ENCODE data around the gene SST.

SST gene

DNA sequence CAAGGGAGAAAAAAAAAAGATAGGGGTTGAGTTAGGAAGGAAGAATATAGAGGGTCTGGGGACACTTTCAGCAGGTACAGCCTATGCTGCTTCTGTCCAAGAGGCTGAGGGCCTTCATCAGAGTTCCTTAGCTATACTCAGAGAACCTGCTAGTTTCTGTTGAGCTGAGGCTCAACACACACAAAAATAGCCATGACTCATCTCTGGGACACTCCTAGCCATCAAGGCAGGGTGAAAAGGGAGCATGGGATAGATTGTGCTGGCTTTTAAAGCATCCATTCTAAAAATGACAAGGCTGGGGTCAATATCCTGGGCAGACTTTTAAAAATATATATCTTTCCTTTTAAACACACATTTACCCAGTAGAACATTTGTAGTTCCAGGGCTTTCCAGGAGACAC lies 35.0 kb upstream of the SST start:
- H3K9me3 ChIP-seq (ENCODE audit: control insufficient read depth in 5 of 5, low read length in 5 of 5) = no peaks in the 10 kb centered on the region
- no peaks in the 10 kb centered on the region for H3K27me3 ChIP-seq (ENCODE audit: control insufficient read depth in 5 of 5, insufficient read depth in 4 of 5, low read length in 5 of 5)
- H3K27ac ChIP-seq (ENCODE audit: low read depth, low read length) = no peak overlapping the region
- no peak overlapping the region for H3K9ac ChIP-seq (ENCODE audit: low read length in 5 of 5)
- H3K4me1 ChIP-seq (ENCODE audit: control insufficient read depth in 5 of 5, insufficient read depth in 5 of 5, low read length in 5 of 5) = peaks cover 0 to 3% (median 0%) of the 10 kb centered on the region in 5 donors
- H3K4me3 ChIP-seq (ENCODE audit: low read depth in 1 of 5, low read length in 5 of 5) = no peak overlapping the region
- H3K36me3 ChIP-seq (ENCODE audit: control insufficient read depth in 5 of 5, insufficient read depth in 5 of 5, low read length in 5 of 5) = no peaks in the 10 kb centered on the region

- H3K4me3 ChIP-seq (ENCODE audit: low read depth in 1 of 5, low read length in 5 of 5) = no peak within 1 kb of the TSS
- H3K9me3 ChIP-seq (ENCODE audit: control insufficient read depth in 5 of 5, low read length in 5 of 5) = no peaks in the 10 kb centered on the region
- H3K27ac ChIP-seq (ENCODE audit: low read depth, low read length) = no peak within 1 kb of the TSS
- no peaks in the 10 kb centered on the region for H3K4me1 ChIP-seq (ENCODE audit: control insufficient read depth in 5 of 5, insufficient read depth in 5 of 5, low read length in 5 of 5)
- peaks cover 0 to 3% (median 0%) of the 10 kb centered on the region in 5 donors for H3K27me3 ChIP-seq (ENCODE audit: control insufficient read depth in 5 of 5, insufficient read depth in 4 of 5, low read length in 5 of 5)
- no peaks in the 10 kb centered on the region for H3K36me3 ChIP-seq (ENCODE audit: control insufficient read depth in 5 of 5, insufficient read depth in 5 of 5, low read length in 5 of 5)
- H3K9ac ChIP-seq (ENCODE audit: low read length in 5 of 5) = no peak within 1 kb of the TSS
These were observed 32.4 kb upstream of the SST start, which contains the start of gene RTP2 for GRCh38 chr3:187702507-187703033. Gene RTP2 (minus strand): TSS chr3:187702557. CDS start chr3:187702128, 429 bp downstream.

DNA sequence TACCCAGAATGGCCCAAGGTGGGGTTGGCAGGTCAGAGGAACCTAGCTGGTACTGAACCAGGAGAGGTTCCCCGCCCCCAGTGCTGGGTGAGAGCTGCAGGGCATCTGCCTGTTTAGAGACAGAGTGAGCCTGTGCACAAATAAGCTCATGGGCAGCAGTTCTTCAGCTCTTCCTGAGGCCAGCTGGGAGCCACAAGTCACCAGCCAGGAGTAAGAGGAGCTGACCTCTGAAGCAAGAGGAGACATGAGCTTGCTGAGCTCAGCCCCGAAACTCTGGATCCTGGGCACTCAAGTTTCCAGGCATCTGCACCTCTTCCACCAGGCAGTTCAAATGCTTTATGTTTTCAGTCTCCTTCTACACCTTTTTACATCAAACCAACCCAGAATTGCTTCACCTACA lies 30.1 kb upstream of the SST start:
- Histone ChIP-seq H3K36me3 (ENCODE audit: control insufficient read depth in 5 of 5, insufficient read depth in 5 of 5, low read length in 5 of 5) (no peaks in the 10 kb centered on the region), H3K4me3 (ENCODE audit: low read depth in 1 of 5, low read length in 5 of 5) (no peak overlapping the region), H3K27me3 (ENCODE audit: control insufficient read depth in 5 of 5, insufficient read depth in 4 of 5, low read length in 5 of 5) (peaks cover 0 to 5% (median 3%) of the 10 kb centered on the region in 5 donors), H3K4me1 (ENCODE audit: control insufficient read depth in 5 of 5, insufficient read depth in 5 of 5, low read length in 5 of 5) (no peaks in the 10 kb centered on the region), H3K27ac (ENCODE audit: low read depth, low read length) (no peak overlapping the region), H3K9me3 (ENCODE audit: control insufficient read depth in 5 of 5, low read length in 5 of 5) (no peaks in the 10 kb centered on the region), H3K9ac (ENCODE audit: low read length in 5 of 5) (no peak overlapping the region)

- Histone ChIP-seq H3K36me3 (ENCODE audit: control insufficient read depth in 5 of 5, insufficient read depth in 5 of 5, low read length in 5 of 5) (no peaks in the 10 kb centered on the region), H3K27me3 (ENCODE audit: control insufficient read depth in 5 of 5, insufficient read depth in 4 of 5, low read length in 5 of 5) (peaks cover 0 to 6% (median 3%) of the 10 kb centered on the region in 5 donors), H3K9ac (ENCODE audit: low read length in 5 of 5) (no peak overlapping the region), H3K27ac (ENCODE audit: low read depth, low read length) (no peak overlapping the region), H3K4me3 (ENCODE audit: low read depth in 1 of 5, low read length in 5 of 5) (no peak overlapping the region), H3K4me1 (ENCODE audit: control insufficient read depth in 5 of 5, insufficient read depth in 5 of 5, low read length in 5 of 5) (no peaks in the 10 kb centered on the region), H3K9me3 (ENCODE audit: control insufficient read depth in 5 of 5, low read length in 5 of 5) (no peaks in the 10 kb centered on the region)
These were observed 28.6 kb upstream of the SST start for GRCh38 chr3:187698499-187699399.

DNA sequence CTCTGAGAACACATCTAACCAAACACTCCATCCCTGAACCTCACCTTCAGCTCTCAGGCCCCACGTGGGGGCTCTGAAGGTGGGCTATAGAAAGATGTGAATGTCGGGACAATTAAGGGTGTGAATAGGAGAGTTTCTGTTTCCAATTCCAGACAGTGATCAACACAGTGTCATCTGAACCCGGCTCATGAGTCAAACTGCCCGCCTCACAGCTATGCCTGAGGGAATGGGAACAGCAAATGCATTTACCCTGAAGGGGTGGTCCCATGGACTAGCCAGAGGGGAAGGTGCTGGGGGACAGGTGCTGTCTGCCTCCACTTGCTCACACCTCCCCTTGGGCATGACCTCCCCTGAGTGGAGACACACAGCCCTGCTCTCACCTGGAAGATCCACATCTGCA lies 25.8 kb upstream of the SST start:
- H3K27me3 ChIP-seq (ENCODE audit: control insufficient read depth in 5 of 5, insufficient read depth in 4 of 5, low read length in 5 of 5) = peaks cover 0 to 9% (median 3%) of the 10 kb centered on the region in 5 donors
- no peak overlapping the region for H3K27ac ChIP-seq (ENCODE audit: low read depth, low read length)
- no peaks in the 10 kb centered on the region for H3K4me1 ChIP-seq (ENCODE audit: control insufficient read depth in 5 of 5, insufficient read depth in 5 of 5, low read length in 5 of 5)
- H3K36me3 ChIP-seq (ENCODE audit: control insufficient read depth in 5 of 5, insufficient read depth in 5 of 5, low read length in 5 of 5) = no peaks in the 10 kb centered on the region
- no peak overlapping the region for H3K4me3 ChIP-seq (ENCODE audit: low read depth in 1 of 5, low read length in 5 of 5)
- H3K9ac ChIP-seq (ENCODE audit: low read length in 5 of 5) = no peak overlapping the region
- no peaks in the 10 kb centered on the region for H3K9me3 ChIP-seq (ENCODE audit: control insufficient read depth in 5 of 5, low read length in 5 of 5)

GRCh38 chr3:187695449-187695848 lies 25.3 kb upstream of the SST start:
- no peak overlapping the region for H3K27ac ChIP-seq (ENCODE audit: low read depth, low read length)

DNA sequence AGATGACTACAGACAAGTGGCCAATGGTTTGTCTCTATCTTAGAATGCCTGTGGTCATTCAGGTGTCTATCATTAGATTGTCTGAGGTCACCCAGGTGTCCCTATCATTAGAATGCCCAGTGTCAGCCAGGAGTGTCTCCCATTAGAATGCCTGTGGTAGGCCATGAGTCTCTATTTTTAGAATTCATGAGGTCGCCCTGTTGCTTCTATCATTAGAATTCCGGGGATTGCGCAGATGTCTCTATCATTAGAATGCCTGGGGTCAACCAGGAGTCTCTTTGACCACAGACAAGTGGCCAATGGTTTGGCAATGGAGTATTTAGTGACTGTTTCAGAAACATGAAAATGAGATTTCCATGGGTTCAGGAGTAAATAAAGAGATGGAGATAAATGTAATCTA lies 24.6 kb upstream of the SST start:
- H3K9me3 ChIP-seq (ENCODE audit: control insufficient read depth in 5 of 5, low read length in 5 of 5) = no peaks in the 10 kb centered on the region
- no peaks in the 10 kb centered on the region for H3K4me1 ChIP-seq (ENCODE audit: control insufficient read depth in 5 of 5, insufficient read depth in 5 of 5, low read length in 5 of 5)
- H3K27ac ChIP-seq (ENCODE audit: low read depth, low read length) = no peak overlapping the region
- H3K4me3 ChIP-seq (ENCODE audit: low read depth in 1 of 5, low read length in 5 of 5) = no peak overlapping the region
- peaks cover 0 to 9% (median 4%) of the 10 kb centered on the region in 5 donors for H3K27me3 ChIP-seq (ENCODE audit: control insufficient read depth in 5 of 5, insufficient read depth in 4 of 5, low read length in 5 of 5)
- no peak overlapping the region for H3K9ac ChIP-seq (ENCODE audit: low read length in 5 of 5)
- no peaks in the 10 kb centered on the region for H3K36me3 ChIP-seq (ENCODE audit: control insufficient read depth in 5 of 5, insufficient read depth in 5 of 5, low read length in 5 of 5)

More at GRCh38 chr3:187695449-187695848, 25.3 kb upstream of the SST start:
- Histone ChIP-seq H3K4me3 (ENCODE audit: low read depth in 1 of 5, low read length in 5 of 5) (no peak overlapping the region), H3K9ac (ENCODE audit: low read length in 5 of 5) (no peak overlapping the region), H3K4me1 (ENCODE audit: control insufficient read depth in 5 of 5, insufficient read depth in 5 of 5, low read length in 5 of 5) (no peaks in the 10 kb centered on the region), H3K36me3 (ENCODE audit: control insufficient read depth in 5 of 5, insufficient read depth in 5 of 5, low read length in 5 of 5) (no peaks in the 10 kb centered on the region), H3K9me3 (ENCODE audit: control insufficient read depth in 5 of 5, low read length in 5 of 5) (no peaks in the 10 kb centered on the region), H3K27me3 (ENCODE audit: control insufficient read depth in 5 of 5, insufficient read depth in 4 of 5, low read length in 5 of 5) (peaks cover 0 to 9% (median 3%) of the 10 kb centered on the region in 5 donors)

- Histone ChIP-seq H3K9me3 (ENCODE audit: control insufficient read depth in 5 of 5, low read length in 5 of 5) (no peaks in the 10 kb centered on the region), H3K27ac (ENCODE audit: low read depth, low read length) (no peak overlapping the region), H3K4me3 (ENCODE audit: low read depth in 1 of 5, low read length in 5 of 5) (no peak overlapping the region), H3K9ac (ENCODE audit: low read length in 5 of 5) (no peak overlapping the region), H3K4me1 (ENCODE audit: control insufficient read depth in 5 of 5, insufficient read depth in 5 of 5, low read length in 5 of 5) (no peaks in the 10 kb centered on the region), H3K36me3 (ENCODE audit: control insufficient read depth in 5 of 5, insufficient read depth in 5 of 5, low read length in 5 of 5) (no peaks in the 10 kb centered on the region), H3K27me3 (ENCODE audit: control insufficient read depth in 5 of 5, insufficient read depth in 4 of 5, low read length in 5 of 5) (peaks cover 0 to 9% (median 2%) of the 10 kb centered on the region in 5 donors)
These were observed 23.2 kb upstream of the SST start for GRCh38 chr3:187693431-187693830.

DNA sequence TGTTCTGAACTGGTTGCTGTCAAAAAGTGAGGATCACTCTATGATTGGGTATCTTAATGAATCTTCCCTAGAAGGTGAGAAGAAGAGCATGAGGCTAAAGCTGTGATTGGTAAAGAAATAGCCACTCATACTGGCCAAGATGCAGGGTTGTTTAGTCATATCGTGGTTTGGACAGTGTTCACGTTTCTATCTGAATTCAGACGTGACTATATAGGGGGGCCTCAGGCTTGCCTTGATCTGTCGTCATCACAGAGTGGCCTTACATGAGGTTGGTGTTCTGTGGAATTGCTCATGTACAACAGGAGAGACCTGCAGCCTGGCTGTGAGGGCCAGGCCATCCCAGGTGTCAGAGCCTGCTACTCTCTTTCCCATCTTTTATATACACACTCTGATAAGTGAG lies 19.8 kb upstream of the SST start:
- Histone ChIP-seq H3K4me1 (ENCODE audit: control insufficient read depth in 5 of 5, insufficient read depth in 5 of 5, low read length in 5 of 5) (no peaks in the 10 kb centered on the region), H3K27ac (ENCODE audit: low read depth, low read length) (no peak overlapping the region), H3K4me3 (ENCODE audit: low read depth in 1 of 5, low read length in 5 of 5) (no peak overlapping the region), H3K9me3 (ENCODE audit: control insufficient read depth in 5 of 5, low read length in 5 of 5) (peaks cover 0 to 8% (median 4%) of the 10 kb centered on the region in 5 donors), H3K9ac (ENCODE audit: low read length in 5 of 5) (no peak overlapping the region), H3K27me3 (ENCODE audit: control insufficient read depth in 5 of 5, insufficient read depth in 4 of 5, low read length in 5 of 5) (peaks cover 0 to 3% (median 2%) of the 10 kb centered on the region in 5 donors), H3K36me3 (ENCODE audit: control insufficient read depth in 5 of 5, insufficient read depth in 5 of 5, low read length in 5 of 5) (no peaks in the 10 kb centered on the region)

DNA sequence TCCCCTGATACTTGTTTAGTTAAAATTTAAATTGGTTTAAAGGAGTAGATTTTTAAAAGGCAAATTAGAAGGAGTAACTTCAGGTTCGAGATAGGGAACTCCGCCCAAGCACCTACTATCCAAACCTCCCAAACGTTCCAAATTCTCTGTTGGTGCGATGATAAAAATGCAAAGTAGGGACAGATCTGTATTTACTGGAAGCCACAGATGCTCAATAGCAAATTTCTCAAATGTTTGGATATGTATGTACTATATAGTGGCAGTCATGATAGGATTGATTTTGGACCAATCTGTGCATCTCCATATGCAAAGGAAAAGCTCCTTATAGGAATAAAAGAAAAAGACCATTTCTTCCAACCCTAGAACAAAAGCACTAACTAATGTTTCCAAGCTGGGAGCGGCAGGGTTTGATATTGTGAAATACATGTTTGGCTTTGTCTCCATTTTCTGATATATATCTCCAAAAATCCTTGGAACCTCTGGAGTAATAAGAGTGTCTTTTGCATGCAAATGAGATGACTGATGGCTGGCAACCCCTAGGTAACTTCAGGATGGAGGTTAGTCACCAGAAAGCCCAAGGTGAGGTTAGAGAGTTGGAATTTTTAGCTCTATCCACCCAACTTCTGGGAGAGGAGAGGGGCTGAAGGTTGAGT lies 16.6 kb upstream of the SST start:
- Histone ChIP-seq H3K4me3 (ENCODE audit: low read depth in 1 of 5, low read length in 5 of 5) (no peak overlapping the region), H3K9me3 (ENCODE audit: control insufficient read depth in 5 of 5, low read length in 5 of 5) (peaks cover 0 to 11% (median 4%) of the 10 kb centered on the region in 5 donors), H3K27me3 (ENCODE audit: control insufficient read depth in 5 of 5, insufficient read depth in 4 of 5, low read length in 5 of 5) (peaks cover 0 to 2% (median under 1%) of the 10 kb centered on the region in 5 donors), H3K9ac (ENCODE audit: low read length in 5 of 5) (no peak overlapping the region), H3K27ac (ENCODE audit: low read depth, low read length) (no peak overlapping the region), H3K4me1 (ENCODE audit: control insufficient read depth in 5 of 5, insufficient read depth in 5 of 5, low read length in 5 of 5) (no peaks in the 10 kb centered on the region), H3K36me3 (ENCODE audit: control insufficient read depth in 5 of 5, insufficient read depth in 5 of 5, low read length in 5 of 5) (no peaks in the 10 kb centered on the region)
